NCI-H146 treated with DMSO at 0.1 percent for 48 hours (cell line): ENCODE data around the gene TYMP.
"Not testable (repeated sequence)": the region's sequence is repeated elsewhere in the genome, so short reads cannot be mapped to it uniquely, and the experiment has no call there.

ENCODE experiments used
- DNase-seq: peaks from one replicate; lab custom pipeline; 2025; ENCODE audit not compliant: unreplicated experiment; lab: John Stamatoyannopoulos, UW

The TYMP gene

GRCh38 chr22:50540381-50540780 is 10.6 kb upstream of the TYMP start:
- no peak for DNase-seq

DNA sequence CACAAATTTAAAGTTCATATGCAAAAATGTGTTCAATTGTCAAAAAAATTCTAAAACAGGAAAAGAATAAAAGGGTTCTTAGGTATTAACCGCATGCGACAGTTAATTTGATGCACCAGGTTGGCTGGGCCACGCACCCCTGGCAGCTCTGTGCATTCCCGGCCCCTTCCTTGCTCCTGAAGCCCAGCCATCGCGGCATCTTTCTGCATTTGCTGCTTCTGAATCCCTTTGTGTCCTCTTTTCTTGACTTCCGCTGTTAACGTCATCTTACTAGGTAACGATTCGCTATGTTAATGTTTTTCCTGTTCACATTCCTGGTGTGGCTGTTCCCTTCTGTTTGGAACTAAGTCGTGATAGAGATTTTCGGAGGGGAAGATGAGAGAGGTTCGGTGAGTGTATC is 8.0 kb upstream of the TYMP start:
- DNase-seq: no peak

DNA sequence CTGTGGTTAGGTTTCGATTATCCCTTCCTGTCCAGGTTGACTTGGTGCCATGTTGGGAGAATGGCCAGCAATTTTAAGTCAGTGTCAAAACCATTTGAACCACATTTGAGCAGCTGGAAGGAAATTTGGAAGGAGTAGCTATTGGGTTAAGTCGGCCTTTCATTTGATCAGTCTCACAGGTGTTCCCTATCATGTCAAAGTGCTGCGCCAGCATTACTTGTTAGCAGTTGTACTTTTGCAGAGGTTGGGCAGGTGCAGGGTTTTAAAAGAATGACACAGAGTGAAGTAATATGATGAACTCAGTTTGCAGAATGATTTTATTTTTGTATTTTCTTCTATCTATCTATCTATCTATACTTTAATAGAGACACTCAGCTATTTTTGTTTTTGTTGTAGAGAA is 6.4 kb upstream of the TYMP start:
- DNase-seq: no peak

- DNase-seq: no peak
These were observed 5.3 kb upstream of the TYMP start for GRCh38 chr22:50535113-50535512.

GRCh38 chr22:50533856-50534711 is 4.3 kb upstream of the TYMP start:
- DNase-seq: not testable (repeated sequence)

GRCh38 chr22:50532824-50533796 is 3.3 kb upstream of the TYMP start:
- no peak for DNase-seq

DNA sequence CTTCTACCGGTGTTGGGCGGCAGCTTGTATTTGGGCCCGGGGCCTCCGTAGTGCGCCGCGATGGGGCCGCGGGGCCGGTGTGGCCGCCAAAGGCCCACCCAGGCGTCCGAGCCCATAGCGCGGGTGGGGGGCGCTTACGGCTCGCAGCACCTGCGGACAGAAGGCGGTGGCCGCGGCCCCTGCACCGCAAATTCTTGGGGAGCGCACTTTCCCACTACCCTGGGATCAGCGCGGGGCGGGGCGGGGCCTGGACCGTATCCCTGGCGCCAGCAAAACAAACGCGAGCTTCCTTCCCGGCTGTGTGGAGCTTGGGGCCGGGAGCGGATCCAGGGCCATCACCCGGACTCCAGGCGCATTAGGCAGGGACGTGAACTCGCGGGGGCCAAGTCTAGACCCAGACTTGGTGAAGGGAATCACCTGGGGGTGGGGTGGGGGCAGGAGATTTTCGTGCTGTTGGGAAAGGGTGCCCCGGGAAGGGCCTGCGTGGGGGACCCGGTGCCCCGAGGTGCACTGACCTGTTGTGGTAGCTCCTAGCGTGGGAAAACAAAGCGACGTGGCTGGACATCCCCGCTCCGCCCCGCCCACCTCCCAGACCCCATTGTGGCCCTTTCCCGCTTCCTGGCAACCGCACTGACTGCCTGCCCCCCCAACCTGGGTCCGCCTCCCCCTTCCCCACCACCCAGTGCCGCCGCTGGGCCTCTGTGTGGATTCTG is 2.3 kb upstream of the TYMP start:
- no peak for DNase-seq

DNA sequence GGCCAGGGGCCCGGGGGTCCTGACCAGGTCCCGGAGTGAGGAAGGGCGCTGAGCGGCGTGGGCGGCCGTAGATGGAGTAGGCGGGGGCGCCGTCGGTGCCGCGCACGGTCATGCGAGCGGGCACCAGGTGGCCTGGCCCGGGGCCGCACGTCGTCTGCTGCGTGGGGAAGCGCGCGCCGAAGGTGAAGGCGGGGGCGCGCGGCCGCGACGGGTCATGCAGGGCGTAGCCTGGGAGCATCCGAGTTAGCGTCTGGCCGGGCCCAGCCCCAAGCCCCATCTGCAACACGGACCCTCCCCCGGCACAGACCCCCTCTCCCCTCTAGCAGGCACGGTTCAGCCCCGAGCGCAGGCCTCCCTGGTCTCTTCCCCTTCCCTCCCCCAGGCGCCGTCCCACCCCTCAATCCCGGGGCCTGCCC is 1.7 kb upstream of the TYMP start:
- DNase-seq: no peak

DNA sequence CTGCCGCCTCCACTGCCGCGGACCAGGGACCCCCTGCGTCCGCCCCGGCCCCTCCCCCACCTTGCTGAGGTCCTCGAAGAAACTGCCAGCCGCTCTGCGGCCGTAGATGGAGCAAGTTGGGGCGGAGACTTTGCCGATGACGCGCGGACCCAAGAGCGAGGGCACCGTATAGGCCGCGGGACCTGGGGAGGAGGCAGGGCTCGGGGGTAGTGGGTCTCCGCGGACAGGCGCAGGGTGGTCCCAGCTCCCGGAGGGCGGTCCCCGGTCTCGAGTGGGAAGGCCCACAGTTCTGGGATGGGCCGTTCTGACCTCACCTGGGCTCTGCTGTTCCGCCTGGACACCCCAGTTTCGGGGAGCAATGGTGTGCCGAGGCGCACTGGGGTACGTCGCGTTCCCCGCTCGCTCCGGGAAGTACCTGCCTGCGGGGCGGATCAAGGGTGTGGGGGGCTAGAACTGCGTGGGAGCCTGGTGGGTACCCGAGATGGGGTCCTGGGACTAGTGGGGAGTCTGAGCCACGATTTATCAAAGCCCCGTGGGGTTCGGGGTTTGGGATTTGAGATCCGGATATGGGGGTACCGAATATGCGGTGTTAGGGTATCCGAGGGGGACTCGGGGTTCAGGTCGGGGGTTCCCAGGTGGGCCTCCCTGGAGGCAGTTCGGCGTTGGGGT is 1.2 kb upstream of the TYMP start:
- no peak for DNase-seq

DNA sequence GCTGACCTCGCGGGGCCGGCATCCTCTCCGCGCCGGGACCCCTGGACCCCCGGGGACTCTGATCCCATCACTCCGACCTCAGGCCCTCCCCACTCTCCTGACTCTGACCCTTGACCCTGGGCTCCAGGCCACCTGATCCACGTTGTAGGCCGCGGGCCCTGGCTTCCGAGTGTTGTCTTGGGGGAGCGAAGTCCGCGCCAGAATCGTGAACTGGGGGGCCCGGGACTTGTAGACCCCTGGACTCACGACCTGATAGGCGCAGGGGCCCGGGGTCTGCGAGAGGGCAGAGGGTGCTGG is 716 bp upstream of the TYMP start:
- DNase-seq: no peak

DNA sequence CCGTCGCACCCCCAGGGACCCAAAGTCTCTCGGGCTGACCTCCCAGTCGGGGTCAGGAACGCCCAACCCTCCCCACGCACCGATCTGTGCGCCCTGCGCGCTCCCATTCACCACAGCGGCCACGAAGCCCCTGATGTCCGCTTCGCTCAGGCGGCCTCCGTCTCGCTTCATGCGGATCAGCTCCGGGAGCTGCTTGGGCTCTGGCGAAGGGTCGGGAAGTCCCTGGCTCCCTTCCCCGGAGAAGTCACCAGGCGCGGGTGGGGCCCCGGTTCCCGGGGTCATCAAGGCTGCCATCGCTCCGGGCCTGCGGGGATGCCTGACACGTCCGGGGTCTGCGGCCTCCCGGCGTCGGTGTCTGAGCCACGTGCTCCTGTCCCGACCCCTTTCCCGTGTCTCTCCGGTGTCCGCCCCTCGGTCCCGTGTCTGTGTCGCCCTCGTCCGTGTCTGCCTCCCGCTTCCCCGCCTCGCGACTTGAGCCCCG is 356 bp downstream of the TYMP start:
- DNase-seq: no peak

GRCh38 chr22:50528682-50529415 is 963 bp downstream of the TYMP start:
- DNase-seq: no peak

DNA sequence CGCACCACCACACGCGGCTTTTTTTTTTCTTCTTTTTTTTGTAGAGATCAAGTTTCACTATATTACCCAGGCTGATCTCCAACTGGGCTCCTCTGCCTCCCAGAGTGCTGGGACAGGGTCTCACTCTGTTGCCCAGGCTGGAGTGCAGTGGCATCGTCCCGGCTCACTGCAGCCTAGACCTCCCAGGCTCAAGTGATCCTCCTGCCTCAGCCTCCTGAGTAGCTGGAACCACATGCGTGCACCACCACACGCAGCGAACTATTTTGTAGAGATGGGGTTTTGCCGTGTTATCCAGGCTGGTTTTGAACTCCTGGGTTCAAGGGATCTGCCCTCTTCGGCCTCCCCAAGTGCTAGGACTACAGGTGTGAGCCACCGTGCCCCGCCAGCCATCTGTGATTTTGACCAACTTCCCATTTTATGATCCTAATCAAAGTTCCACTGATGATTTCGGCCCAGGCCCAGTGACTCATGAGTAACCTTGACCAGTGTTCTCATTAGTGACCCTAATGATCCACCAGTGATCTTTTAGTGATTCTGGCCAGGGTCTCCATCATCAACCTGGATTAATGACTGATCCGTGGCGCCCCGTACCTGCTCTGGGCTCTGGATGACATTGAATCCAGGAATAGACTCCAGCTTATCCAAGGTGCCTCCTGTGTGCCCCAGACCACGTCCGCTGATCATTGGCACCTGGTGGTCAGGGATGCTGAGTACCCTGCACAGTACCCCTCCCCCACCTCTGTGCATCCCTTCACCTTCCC is 1.7 kb downstream of the TYMP start:
- DNase-seq: no peak

DNA sequence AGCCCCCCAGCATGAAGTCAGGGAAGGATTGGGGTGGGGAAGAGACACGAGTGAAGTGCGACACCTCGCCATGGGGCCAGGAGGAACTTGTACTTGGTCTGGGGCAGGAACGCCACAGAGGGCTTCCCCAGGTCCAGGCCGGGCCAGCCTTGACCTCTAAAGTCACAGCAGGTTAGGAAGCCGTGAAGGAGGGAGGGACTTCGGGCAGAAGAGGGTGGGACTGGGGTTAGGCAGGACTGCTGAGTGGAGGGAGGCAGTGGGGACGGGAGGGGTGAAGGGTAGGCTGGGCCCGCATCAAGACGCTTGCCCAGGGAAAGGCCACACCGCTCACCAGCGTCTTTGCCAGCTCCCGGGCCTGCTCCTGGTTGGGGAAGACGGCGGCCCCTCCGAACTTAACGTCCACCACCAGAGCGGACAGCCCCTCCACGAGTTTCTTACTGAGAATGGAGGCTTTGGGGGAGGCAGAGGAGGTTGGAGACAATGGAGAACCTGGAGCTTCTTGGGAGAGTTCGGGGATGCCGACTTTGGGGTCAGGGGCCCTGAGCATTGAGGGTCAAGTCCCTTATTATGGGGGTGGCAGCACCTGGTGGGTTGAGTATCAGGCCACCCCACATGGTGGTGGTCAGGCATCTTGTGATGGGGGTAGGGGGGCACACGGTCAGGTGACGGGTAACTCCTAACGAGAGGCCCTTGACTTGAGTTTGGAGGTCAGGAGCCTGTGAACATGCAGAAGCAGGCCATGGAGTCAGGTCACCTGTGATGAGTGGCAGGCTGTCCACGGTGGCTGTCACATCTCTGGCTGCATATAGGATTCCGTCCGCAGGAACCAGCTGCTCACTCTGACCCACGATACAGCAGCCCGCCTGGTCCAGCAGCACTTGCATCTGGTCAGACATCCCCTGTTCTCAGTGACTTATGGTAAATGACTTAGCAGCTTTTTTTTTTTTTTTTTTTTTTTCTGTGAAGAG is 2.7 kb downstream of the TYMP start:
- peak; percentile 26 for DNase-seq

DNA sequence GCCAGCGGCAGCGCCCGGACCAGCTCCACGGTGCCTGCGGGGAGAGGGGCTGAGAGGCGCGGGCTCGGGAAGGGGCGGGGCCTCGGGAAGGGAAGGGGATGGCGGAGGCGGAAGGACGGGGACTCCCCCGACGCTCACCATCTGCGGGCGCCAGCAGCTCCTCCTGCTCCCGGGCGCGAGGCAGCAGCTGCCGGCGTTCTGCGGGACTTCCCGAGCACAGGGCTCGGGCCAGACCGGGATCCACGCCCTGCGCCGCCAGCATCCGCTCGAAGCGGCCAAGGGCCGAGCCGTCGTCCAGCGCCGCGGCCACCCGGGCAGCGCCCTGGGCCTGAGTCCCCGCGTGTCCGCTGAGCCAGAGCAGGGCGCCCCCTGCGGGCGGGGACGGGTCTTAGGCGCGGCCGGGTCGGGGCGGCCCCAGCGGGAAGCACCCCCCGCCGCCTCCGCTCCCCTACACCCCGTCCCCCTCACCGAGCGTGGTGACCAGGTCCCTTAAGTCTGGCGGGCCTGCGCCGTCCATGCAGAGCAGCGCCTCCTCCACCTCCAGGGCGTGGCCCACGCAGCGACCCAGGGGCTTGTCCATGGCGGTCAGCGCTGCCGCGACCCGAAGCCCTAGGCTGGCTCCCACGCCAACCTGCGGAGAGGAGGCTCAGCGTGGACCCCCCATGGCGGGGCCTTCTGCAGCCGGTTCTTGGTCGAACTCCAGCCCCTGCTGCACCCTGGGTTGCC is 3.5 kb downstream of the TYMP start:
- DNase-seq: peak; percentile 33

GRCh38 chr22:50525858-50526107 is 4.0 kb downstream of the TYMP start:
- no peak for DNase-seq

DNA sequence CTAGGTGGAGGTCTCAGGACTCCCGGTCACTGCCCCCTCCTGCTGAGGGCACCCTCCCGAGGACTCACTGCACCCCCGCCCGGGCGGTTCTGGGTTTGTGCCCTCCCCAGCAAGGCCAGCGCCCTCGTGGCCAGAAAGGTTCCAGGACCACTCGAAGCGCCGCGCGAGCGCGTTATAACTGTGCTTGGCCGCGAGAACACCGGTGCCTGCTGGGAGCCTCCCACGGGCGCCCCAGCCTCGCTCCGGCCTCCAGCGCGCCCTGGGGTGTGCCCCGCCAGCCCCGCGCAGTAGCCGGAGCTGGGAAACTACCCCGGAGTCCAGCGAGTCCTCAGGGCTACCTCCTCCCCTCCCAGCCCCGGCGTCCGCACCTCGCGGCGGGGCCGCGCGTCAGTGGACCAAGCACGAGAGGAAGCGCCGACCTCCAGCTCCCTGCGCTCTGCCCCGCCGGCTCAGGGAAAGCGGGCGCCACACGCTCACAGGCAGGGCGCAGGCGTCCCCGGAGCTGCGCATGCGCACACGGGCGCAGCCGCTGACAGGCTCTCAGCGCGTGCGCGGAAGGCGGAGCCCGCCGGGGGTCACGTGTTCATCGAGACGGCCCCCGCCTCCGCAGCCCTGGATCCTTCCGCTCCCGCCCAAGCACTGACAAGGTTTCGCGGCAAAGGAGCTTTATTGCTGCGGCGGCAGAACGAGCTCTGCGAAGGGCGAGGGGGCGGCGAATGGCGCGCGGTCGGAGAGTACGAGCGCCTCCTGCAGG is 4.5 kb downstream of the TYMP start, which contains the start of gene SCO2:
Gene SCO2 (minus strand): TSS at position 495 of the 754 bp plus-strand sequence. CDS start 1,187 bp downstream, outside the sequence.
- peak; percentile 77 for DNase-seq
